Transverse colon (tissue), 3 donors: Measurements from ENCODE around the gene INHBA.

Experiments
- EP300 ChIP-seq: sonication (generic); formaldehyde crosslinking; IDR thresholded peaks from one replicate; pipeline ENCODE4 v1.6.1; 2017; ENCODE audit warnings: antibody characterized with exemption, low read depth
- POLR2A ChIP-seq: fragments of 450-650 bp; IDR thresholded peaks from one replicate; pipeline ENCODE4 v1.6.1; 2016; ENCODE audit warnings: antibody characterized with exemption, mild to moderate bottlenecking, moderate library complexity
- TF ChIP-seq, protein P1 (sequence below), 5 experiments: fragments of 200-600 bp in 3 of 5; fragments of 450-650 bp in 2 of 5; sonication (generic) in 3 of 5; IDR thresholded peaks; 1 replicate in 2 of 5; 2 replicates in 3 of 5; pipeline ENCODE4 v1.5.1; 2016 to 2017; ENCODE audit warnings: antibody characterized with exemption in 5 of 5, inconsistent platforms in 3 of 5, mild to moderate bottlenecking in 2 of 5, moderate library complexity in 1 of 5

DNA sequence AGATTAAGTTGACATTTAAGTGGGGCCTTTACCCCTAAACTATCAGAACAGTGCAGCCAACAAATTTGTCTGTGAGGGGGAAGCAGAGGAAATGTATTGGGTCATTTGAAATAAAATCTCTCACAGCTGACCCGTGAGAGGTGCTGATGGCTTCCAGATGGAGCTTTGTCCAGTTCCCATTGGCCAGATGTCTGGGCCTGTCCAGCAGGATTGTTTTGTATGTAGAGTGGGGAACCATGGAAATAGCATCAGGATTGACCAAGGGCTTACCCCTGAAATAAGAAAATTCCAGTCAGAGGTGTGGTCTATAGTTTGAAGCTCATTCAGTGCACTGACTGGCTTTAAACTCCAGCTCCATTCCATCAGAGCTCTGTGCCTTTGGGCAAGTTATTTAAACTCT lies 50.6 kb downstream of the INHBA start:
- TF ChIP-seq, protein P1, sequence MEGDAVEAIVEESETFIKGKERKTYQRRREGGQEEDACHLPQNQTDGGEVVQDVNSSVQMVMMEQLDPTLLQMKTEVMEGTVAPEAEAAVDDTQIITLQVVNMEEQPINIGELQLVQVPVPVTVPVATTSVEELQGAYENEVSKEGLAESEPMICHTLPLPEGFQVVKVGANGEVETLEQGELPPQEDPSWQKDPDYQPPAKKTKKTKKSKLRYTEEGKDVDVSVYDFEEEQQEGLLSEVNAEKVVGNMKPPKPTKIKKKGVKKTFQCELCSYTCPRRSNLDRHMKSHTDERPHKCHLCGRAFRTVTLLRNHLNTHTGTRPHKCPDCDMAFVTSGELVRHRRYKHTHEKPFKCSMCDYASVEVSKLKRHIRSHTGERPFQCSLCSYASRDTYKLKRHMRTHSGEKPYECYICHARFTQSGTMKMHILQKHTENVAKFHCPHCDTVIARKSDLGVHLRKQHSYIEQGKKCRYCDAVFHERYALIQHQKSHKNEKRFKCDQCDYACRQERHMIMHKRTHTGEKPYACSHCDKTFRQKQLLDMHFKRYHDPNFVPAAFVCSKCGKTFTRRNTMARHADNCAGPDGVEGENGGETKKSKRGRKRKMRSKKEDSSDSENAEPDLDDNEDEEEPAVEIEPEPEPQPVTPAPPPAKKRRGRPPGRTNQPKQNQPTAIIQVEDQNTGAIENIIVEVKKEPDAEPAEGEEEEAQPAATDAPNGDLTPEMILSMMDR (IDR thresholded peaks at IDR 0.05): no peak
- TF ChIP-seq EP300 (no peak), POLR2A (no peak)
